Renal cortex interstitium (tissue), 15 donors: ENCODE measurements around the gene COMMD10. TPM values are rescaled to one million over a fixed set of nuclear protein-coding genes. Genes with fewer than 3 reads are reported as not detected.

Experiments used
- DNase-seq, 11 donors: peaks; one replicate each; pipeline ENCODE4 v3.0.0-alpha.2; 2013; ENCODE audit warnings: low read depth in 9 of 11, low spot score in 4 of 11; ENCODE audit errors: extremely low read depth in 1 of 11
- long read RNA-seq, 16 experiments: transcript quantifications; one replicate each; lab custom pipeline, GENCODE V29; 2026
- polyA plus RNA-seq, 3 donors: library from polyadenylated mRNA; unstranded; fragments of 120-200 nt; gene quantifications; one replicate each; pipeline ENCODE4 v1.2.1, GENCODE V29; 2013; ENCODE audit not compliant: insufficient read length in 3 of 3

The COMMD10 gene
- polyA plus RNA-seq = 10 to 100 TPM; 52.7 to 65.6 (median 57.3) TPM
- long read RNA-seq, donor 1, transcript COMMD10-201 (7 exons, 1,469 nt) = major isoform, 9 of 9 reads
- long read RNA-seq, donor 1, partial matches to known transcripts = 0 of 9 reads
- long read RNA-seq, donor 1, other reads (novel, unspliced or antisense) = 0 of 9 reads
- long read RNA-seq, donor 2, transcript COMMD10-201 (7 exons, 1,469 nt) = major isoform, 12 of 12 reads
- long read RNA-seq, donor 2, partial matches to known transcripts = 0 of 12 reads
- long read RNA-seq, donor 2, other reads (novel, unspliced or antisense) = 0 of 12 reads
- long read RNA-seq, donor 3, transcript COMMD10-201 (7 exons, 1,469 nt) = major isoform, 29 of 34 reads
- long read RNA-seq, donor 3, partial matches to known transcripts = 5 of 34 reads
- long read RNA-seq, donor 3, other reads (novel, unspliced or antisense) = 0 of 34 reads
- long read RNA-seq, donor 4, transcript COMMD10-201 (7 exons, 1,469 nt) = major isoform, 15 of 24 reads
- long read RNA-seq, donor 4, partial matches to known transcripts = 8 of 24 reads
- long read RNA-seq, donor 4, other reads (novel, unspliced or antisense) = 0 of 24 reads
- long read RNA-seq, donor 5 = 0 reads
- long read RNA-seq, donor 6, transcript COMMD10-201 (7 exons, 1,469 nt) = major isoform, 14 of 15 reads
- long read RNA-seq, donor 6, partial matches to known transcripts = 0 of 15 reads
- long read RNA-seq, donor 6, other reads (novel, unspliced or antisense) = 0 of 15 reads
- long read RNA-seq, donor 7, transcript COMMD10-201 (7 exons, 1,469 nt) = major isoform, 17 of 18 reads
- long read RNA-seq, donor 7, partial matches to known transcripts = 0 of 18 reads
- long read RNA-seq, donor 7, other reads (novel, unspliced or antisense) = 0 of 18 reads
- long read RNA-seq, donor 8 = 0 reads
- long read RNA-seq, donor 9, transcript COMMD10-201 (7 exons, 1,469 nt) = major isoform, 17 of 18 reads
- long read RNA-seq, donor 9, partial matches to known transcripts = 0 of 18 reads
- long read RNA-seq, donor 9, other reads (novel, unspliced or antisense) = 0 of 18 reads
- long read RNA-seq, donor 10, transcript COMMD10-201 (7 exons, 1,469 nt) = major isoform, 16 of 23 reads
- long read RNA-seq, donor 10, partial matches to known transcripts = 7 of 23 reads
- long read RNA-seq, donor 10, other reads (novel, unspliced or antisense) = 0 of 23 reads
- long read RNA-seq, donor 11, transcript COMMD10-201 (7 exons, 1,469 nt) = major isoform, 16 of 21 reads
- long read RNA-seq, donor 11, partial matches to known transcripts = 5 of 21 reads
- long read RNA-seq, donor 11, other reads (novel, unspliced or antisense) = 0 of 21 reads
- long read RNA-seq, donor 12, transcript COMMD10-201 (7 exons, 1,469 nt) = major isoform, 7 of 7 reads
- long read RNA-seq, donor 12, partial matches to known transcripts = 0 of 7 reads
- long read RNA-seq, donor 12, other reads (novel, unspliced or antisense) = 0 of 7 reads
- long read RNA-seq, donor 13 = 0 reads
- long read RNA-seq, donor 14, transcript COMMD10-201 (7 exons, 1,469 nt) = major isoform, 22 of 28 reads
- long read RNA-seq, donor 14, partial matches to known transcripts = 6 of 28 reads
- long read RNA-seq, donor 14, other reads (novel, unspliced or antisense) = 0 of 28 reads
- long read RNA-seq, donor 15, transcript COMMD10-201 (7 exons, 1,469 nt) = major isoform, 6 of 6 reads
- long read RNA-seq, donor 15, partial matches to known transcripts = 0 of 6 reads
- long read RNA-seq, donor 15, other reads (novel, unspliced or antisense) = 0 of 6 reads
- long read RNA-seq, donor 16, transcript COMMD10-201 (7 exons, 1,469 nt) = major isoform, 45 of 51 reads
- long read RNA-seq, donor 16, partial matches to known transcripts = 5 of 51 reads
- long read RNA-seq, donor 16, other reads (novel, unspliced or antisense) = 0 of 51 reads

GRCh38 chr5:116084871-116085715 is at the start of gene COMMD10:
COMMD10 (plus strand) TSS chr5:116085025.
- DNase-seq = peak; percentile 59 to 89 (median 80)

- DNase-seq = no peak
These were observed 49.7 kb upstream of the COMMD10 start for GRCh38 chr5:116035123-116035522.

- no peak for DNase-seq
These were observed 47.5 kb upstream of the COMMD10 start for GRCh38 chr5:116037236-116037822.

GRCh38 chr5:116038817-116039216 is 46.0 kb upstream of the COMMD10 start:
- no peak for DNase-seq

GRCh38 chr5:116042375-116042774 is 42.5 kb upstream of the COMMD10 start:
- DNase-seq = no peak

GRCh38 chr5:116044073-116044472 is 40.8 kb upstream of the COMMD10 start:
- peak in 1 of 11 donors; percentile 4 for DNase-seq

- DNase-seq = no peak
These were observed 39.0 kb upstream of the COMMD10 start for GRCh38 chr5:116045821-116046220.

- no peak for DNase-seq
These were observed 38.6 kb upstream of the COMMD10 start for GRCh38 chr5:116046261-116046660.

- DNase-seq = no peak
These were observed 38.0 kb upstream of the COMMD10 start for GRCh38 chr5:116046823-116047222.

GRCh38 chr5:116058346-116058936 is 26.4 kb upstream of the COMMD10 start:
- DNase-seq = no peak

- no peak for DNase-seq
These were observed 22.5 kb upstream of the COMMD10 start for GRCh38 chr5:116062352-116062751.

GRCh38 chr5:116063950-116064349 is 20.9 kb upstream of the COMMD10 start:
- DNase-seq = no peak

GRCh38 chr5:116068028-116068632 is 16.7 kb upstream of the COMMD10 start:
- peak in 9 of 11 donors; percentile 34 to 63 (median 44) for DNase-seq

GRCh38 chr5:116071211-116071610 is 13.6 kb upstream of the COMMD10 start:
- no peak for DNase-seq

GRCh38 chr5:116075191-116075831 is 9.5 kb upstream of the COMMD10 start:
- no peak for DNase-seq
